ENCODE data around the gene NTN1.
"Not testable (repeated sequence)": the region's sequence is repeated elsewhere in the genome, so short reads cannot be mapped to it uniquely, and the experiment has no call there.

DNA sequence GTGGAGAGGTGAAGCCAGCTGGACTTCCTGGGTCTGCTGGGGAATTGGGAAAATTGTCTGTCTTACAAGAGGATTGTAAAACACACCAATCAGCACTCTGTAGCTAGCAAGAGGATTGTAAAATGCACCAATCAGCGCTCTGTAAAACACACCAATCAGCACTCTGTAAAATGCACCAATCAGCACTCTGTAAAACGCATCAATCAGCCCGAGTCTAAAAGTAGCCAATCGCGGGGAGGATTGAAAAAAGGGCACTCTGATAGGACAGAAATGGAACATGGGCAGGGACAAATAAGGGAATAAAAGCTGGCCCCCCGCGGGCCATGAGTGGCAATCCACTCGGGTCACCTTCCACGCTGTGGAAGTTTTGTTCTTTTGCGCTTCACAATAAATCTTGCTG is 130.4 kb downstream of the NTN1 start:
- TF ChIP-seq, protein P1, sequence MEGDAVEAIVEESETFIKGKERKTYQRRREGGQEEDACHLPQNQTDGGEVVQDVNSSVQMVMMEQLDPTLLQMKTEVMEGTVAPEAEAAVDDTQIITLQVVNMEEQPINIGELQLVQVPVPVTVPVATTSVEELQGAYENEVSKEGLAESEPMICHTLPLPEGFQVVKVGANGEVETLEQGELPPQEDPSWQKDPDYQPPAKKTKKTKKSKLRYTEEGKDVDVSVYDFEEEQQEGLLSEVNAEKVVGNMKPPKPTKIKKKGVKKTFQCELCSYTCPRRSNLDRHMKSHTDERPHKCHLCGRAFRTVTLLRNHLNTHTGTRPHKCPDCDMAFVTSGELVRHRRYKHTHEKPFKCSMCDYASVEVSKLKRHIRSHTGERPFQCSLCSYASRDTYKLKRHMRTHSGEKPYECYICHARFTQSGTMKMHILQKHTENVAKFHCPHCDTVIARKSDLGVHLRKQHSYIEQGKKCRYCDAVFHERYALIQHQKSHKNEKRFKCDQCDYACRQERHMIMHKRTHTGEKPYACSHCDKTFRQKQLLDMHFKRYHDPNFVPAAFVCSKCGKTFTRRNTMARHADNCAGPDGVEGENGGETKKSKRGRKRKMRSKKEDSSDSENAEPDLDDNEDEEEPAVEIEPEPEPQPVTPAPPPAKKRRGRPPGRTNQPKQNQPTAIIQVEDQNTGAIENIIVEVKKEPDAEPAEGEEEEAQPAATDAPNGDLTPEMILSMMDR (IDR thresholded peaks at IDR 0.05): not testable (repeated sequence)
- not testable (repeated sequence) for TF ChIP-seq POLR2A (IDR thresholded peaks at IDR 0.05)
